ENCODE data around the gene PRAMEF1. TPM values are rescaled to one million over a fixed set of nuclear protein-coding genes. Genes with fewer than 3 reads are reported as not detected.

PRAMEF1 gene
- total and polyA plus RNA-seq, 2 of the 8 experiments (the other 6 are each of a cell fraction or from before 2014, with no cell fraction given) = not detected

GRCh38 chr1:12798911-12799310, 7.7 kb downstream of the PRAMEF1 start (continued):
- no peak for TF ChIP-seq CHD7 (IDR thresholded peaks at IDR 0.05; ENCODE audit: insufficient replicate concordance, low read length)
